ENCODE data around the gene SSRP1.
"Not testable (repeated sequence)": the region's sequence is repeated elsewhere in the genome, so short reads cannot be mapped to it uniquely, and the experiment has no call there.

Gene SSRP1, protein sequence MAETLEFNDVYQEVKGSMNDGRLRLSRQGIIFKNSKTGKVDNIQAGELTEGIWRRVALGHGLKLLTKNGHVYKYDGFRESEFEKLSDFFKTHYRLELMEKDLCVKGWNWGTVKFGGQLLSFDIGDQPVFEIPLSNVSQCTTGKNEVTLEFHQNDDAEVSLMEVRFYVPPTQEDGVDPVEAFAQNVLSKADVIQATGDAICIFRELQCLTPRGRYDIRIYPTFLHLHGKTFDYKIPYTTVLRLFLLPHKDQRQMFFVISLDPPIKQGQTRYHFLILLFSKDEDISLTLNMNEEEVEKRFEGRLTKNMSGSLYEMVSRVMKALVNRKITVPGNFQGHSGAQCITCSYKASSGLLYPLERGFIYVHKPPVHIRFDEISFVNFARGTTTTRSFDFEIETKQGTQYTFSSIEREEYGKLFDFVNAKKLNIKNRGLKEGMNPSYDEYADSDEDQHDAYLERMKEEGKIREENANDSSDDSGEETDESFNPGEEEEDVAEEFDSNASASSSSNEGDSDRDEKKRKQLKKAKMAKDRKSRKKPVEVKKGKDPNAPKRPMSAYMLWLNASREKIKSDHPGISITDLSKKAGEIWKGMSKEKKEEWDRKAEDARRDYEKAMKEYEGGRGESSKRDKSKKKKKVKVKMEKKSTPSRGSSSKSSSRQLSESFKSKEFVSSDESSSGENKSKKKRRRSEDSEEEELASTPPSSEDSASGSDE

DNA sequence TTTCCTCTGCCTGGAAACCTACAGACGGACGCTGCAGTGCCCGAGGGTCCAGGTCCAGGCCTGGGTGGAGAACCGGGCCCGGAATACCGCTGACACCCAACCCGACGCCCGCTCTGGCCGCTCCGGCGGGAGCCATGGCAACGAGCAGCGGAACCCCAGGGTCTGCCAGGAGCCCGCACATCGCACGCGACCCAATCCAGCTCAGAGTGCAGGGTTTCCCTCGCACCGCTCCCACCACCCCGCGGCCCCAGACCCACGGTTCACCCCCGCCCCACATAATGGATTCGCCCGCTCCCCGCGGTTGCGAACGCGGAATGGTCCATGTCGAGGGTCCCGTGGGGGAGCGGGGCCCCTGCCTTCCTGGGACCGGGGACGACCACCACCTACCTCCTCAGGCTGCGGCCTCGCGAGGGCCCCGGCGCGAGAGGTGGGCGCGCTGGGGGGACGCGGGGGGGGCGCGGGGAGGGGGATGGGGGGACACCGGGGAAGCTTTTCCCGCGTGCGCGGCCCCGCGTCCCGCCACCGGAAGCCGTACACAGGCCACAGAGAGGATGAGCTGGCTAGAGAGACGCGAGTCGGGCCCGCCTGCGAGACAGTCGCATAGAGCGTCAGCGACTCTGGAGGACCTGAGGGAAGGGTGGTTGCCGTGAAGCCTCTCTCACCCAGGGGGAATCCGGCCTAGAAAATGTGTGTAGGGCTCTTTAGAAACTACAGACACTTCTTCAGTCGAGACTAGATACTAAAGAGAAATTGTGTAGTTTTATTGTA lies at the start of gene SSRP1:
SSRP1 (minus strand) TSS at position 550 of the 768 bp plus-strand sequence. CDS start 771 bp downstream, outside the sequence.
- DNase-seq (ENCODE audit: low read depth) = peak; percentile 73

DNA sequence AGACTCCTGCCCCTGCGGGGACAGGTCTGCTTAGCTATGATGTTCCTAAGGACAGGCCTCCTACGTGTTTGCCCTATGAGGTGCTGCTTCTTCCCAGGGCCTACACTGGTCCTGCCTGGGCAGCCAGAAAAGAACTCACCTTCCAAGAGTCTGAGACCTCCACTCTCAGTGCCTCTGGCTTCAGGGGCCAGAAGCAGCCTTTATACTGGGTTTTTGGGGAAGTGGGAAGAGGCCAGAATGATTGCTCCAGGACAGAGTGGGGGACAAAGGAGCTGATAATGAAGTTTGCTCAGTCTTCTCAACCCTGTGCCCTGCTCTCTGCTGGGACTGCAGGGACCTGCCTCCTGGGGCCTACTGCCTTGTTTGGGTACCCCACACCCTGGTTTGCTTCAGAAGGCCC lies 45.3 kb upstream of the SSRP1 start, which contains the start of gene PRG3:
PRG3 (minus strand) TSS at position 176 of the 400 bp plus-strand sequence. CDS start 442 bp downstream, outside the sequence.
- no peak for DNase-seq (ENCODE audit: low read depth)

DNA sequence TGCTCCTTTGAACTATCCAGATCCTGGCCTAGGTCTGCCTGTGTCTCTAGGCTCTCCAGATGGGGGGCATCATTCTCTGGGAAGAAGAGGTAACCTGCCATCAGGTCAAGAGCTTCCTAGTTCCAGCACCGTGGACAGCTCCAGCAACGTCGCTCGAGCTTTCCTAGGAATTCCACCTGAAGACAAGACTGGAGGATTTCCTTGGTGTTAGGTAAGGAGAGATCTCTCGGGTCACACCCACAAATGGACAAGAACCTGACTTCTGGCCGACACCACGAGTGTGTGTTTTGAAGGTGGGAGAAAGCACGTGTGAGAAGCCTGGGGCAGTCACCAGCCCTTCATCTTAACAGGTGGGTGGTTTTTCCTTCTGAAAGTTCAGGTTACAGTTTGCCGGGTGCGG lies 44.0 kb upstream of the SSRP1 start:
- DNase-seq (ENCODE audit: low read depth) = no peak

DNA sequence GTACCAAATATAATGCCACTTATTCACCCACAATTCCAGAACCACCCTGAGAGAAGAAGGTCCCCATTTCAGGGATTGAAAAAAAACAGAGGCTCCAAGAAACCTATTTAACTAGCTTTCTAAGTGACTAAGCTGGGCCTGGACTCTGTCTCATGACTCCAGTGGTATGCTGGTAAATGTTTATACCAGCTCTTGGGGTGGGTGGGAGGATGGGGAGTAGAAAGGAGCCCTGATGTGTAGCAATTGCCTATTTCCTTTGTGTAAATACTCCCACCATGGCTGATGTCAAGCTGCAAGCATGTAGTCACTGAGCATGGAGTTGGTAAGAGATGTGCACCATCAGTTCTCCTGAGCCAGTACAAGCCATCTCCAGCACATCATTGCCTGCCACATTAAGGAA lies 42.5 kb upstream of the SSRP1 start:
- DNase-seq (ENCODE audit: low read depth) = no peak

DNA sequence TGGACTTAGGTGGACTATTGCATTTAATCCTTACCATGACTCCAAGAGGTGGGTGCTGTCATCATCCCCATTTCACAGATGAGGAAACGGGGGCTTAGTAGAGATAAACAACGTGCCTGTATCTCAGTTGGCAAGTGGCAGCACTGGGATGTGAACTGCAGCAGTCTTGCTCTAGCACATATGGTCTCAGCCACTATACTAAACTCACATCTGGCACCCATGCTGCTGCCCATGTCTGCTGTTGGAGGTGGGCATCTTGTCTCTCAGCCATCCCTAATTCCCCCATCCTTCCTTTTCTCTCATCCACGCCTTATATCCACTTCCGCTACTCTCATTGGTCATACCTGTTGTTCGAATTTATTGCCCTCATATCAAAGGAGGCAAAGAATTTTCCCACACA lies 41.4 kb upstream of the SSRP1 start:
- no peak for DNase-seq (ENCODE audit: low read depth)

DNA sequence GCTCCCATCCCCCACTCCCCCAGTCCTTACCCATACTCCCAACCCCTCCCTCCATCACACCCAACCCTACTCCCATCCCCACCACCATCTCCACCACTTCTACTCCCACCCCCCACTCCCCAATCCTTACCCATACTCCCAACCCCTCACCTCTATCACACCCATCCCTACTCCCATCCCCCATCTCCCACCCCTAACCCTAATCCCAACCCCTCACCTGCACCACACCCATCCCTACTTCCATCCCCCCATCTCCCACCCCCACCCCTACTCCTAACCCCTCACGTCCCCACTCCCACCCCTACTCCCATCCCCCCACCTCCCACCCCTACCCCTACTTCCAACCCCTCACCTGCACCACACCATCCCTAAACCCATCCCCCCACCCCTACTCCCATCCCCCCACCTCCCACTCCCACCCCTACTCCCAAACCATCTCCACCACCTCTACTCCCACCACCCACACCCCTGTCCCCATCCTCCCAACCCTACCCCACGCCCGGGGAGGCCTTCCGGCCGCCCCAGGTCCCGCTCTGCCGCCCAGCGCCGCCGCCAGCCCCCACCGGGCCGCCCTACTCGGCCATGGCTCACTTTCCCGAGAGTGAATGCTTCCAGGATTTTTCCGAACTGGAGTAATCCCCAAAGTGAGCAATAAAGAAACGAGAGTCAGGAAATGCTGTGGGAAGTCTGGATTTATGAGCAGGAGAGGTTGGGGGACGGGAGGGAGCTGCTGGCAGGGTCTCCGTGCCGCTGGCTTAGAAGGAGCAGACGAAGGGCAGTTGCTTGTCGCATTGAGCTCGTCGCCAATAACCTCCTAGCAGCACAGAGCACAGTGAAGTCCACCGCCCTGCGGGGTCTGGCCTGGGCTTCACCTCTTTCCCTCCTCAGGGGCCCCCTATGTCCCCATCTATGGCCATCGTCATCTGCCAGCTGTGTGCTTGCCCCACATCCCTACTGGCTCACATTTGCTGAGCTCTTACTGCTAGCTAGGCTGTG lies 40.7 kb upstream of the SSRP1 start:
- no peak for DNase-seq (ENCODE audit: low read depth)

DNA sequence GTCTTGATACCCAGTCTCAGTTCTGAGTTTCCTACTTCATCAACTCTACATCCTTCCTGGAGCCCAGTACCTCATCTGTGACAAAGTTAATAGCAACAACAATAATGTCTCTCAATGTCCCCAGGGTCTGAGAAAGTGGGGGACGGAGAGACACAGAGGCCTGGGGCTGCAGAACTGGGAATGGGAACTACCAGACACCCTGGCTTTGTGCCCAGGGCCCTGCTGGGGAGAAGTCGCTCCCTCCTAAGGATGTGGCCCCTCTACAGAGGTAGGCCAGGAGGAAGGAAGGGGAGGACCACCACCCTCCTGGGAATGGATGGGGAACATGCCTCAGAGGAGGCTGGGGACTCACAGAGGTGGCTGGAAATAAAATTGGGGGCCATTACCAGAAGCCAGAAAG lies 39.8 kb upstream of the SSRP1 start:
- no peak for DNase-seq (ENCODE audit: low read depth)

DNA sequence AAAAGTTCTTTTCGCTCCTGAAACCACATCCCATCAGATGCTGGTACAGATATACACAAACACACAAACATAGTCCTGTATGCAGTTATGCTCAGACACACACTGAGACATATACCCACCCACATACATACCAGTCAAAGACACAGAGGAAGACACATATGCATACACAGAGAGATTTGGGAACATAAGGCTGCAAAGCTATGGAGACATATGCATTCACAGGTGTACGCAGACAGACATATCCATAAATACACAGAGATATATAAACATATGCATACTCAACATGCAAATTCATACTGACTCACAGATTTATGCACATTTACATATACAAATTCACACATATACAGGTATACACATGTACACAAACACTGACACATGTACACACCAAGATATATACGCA lies 39.3 kb upstream of the SSRP1 start:
- DNase-seq (ENCODE audit: low read depth) = no peak

DNA sequence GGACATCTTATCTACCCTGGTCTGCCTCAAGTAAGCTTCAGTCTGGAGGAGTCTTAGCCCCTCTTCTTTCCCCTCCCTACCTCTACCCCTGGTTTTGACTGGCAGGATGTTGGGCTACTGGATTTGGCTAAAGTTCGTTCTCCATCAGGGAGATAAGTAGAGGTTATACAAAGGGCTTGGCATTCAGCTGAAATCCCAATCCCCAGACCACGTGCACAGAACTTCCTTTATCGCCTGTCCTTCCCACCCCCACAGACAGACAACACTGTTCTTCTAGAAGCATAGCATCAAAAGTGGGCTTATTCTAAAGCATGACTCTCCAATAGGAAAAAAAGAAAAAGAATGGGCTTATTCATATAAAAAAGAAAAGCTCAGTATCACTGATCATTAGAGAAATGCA lies 37.5 kb upstream of the SSRP1 start:
- DNase-seq (ENCODE audit: low read depth) = no peak

DNA sequence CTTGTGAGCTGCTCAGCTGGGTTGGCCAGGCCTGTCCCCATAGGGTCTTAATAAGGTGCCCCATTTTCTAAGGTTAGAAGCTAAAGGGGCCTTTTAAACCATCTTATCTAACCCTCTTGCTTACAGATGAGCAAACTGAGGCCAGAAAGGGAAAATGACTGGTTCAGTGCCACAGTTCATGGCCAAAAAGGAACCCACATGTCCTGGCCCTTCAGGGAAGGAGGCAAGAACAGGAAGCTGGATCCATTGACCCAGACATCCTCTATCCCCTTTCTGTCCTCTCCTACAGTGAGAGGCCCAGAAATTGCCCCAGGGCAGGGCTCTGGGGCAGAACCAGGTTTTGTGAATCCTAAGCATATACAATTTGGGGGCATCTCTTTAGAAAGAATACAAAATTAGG lies 35.2 kb upstream of the SSRP1 start:
- no peak for DNase-seq (ENCODE audit: low read depth)

DNA sequence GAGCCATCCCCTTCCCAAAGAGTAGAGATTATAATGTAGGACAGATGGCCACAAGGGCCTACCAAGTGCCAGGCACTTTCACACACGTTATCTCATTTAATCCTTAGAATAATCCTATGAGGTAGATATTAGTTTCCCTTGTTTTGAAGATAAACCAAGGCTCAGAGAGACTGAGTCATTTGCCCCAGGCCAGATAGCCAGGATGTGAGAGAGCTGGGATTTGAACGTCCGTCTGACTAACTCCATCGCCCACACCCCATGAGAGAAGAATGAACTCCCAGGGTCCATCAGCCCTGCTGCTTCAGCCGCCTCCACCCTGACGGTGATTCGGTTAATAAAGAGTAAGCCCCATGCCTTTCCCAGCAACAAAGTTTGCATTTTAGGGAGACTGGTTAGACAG lies 34.6 kb upstream of the SSRP1 start:
- DNase-seq (ENCODE audit: low read depth) = no peak

DNA sequence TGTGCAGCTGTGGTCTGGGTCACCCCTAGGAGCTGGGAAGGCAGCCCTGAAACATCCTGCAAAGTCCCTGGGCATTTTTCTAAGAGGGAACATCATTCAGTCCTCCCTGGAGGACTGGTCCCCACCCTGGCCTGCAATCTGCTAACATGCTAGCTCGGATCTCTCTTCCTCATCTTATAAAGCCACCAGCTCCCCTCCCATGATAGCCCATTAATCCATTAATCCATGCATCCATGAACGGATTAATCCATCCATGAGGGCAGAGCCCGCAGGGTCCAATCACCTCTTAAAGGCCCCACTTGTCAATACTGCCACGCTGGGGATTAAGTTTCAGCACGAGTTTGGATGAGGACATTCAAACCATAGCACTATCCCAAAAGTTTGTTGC lies 33.1 kb upstream of the SSRP1 start:
- DNase-seq (ENCODE audit: low read depth) = no peak

DNA sequence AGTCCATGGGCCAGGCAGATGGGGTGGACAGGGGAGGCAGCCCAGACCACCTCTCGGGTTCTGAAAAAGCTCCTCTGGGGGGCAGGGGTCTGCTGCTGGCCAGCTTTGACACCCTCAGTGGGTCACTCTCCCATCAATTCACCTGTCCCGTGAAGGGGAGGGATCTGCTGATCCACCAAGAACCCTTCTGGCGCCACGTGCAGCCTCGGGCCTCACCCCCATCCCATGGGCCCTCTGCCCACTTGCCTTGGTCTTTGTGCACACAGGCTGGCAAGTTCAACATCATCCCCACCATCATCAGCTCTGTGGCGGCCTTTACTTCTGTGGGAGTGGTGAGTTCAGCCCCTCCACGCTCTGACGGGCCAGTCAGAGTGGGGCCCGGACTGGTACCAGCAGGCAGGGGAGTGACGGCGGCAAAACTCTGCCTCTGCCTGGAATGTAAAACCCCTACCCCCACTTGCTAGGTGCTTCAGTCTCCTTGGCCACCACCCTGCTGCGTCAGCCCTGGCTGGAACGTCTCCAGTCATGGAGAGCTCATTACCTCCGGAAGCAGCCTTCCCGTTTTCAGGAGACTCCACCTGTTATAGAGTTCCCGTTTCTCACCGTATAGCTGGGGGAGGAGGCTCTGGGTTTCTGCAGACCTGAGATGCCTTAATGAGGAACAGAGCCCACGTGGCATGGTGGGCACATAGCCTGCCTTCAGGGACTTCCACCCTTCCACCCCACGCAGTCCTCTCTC lies 32.6 kb upstream of the SSRP1 start:
- DNase-seq (ENCODE audit: low read depth) = no peak

DNA sequence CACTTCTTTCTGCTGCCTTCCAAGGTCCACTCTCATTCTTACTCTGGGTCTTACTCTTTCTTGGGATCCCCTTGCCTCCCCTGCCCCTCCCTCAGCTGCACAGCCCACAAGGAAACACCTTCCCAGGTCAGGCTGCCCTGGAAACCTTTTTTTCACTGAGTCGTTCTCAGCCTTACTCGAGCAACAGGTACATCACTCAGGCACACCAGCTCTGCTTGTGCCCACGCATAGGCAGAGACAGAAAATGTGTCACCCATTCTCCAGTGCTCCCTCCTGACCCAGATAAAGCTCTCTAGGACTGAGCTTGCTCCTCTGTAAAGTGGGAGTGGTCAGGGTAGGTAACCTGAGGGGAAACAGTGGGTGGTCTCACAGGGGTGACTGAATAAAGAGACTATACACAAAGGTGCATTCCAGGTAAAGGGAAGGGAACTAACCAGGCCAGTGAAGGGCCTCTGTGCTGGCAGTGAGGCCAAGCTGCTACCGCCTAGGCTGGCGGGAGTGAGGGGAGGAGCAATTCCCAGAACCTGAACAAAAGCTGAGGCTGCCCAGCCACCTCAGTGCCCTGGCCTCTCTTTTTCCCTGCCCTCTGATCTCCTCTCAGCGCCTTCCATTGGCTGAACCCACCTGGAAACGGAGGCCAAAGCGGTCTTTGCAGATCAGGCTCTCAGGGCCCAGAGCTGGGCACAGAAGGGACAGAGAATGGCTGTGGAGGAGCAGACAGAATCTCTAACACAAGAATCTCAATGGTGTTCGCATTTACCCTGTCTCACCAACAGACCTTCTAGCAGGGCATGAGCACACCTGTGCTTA lies 29.4 kb upstream of the SSRP1 start:
- DNase-seq (ENCODE audit: low read depth) = no peak

DNA sequence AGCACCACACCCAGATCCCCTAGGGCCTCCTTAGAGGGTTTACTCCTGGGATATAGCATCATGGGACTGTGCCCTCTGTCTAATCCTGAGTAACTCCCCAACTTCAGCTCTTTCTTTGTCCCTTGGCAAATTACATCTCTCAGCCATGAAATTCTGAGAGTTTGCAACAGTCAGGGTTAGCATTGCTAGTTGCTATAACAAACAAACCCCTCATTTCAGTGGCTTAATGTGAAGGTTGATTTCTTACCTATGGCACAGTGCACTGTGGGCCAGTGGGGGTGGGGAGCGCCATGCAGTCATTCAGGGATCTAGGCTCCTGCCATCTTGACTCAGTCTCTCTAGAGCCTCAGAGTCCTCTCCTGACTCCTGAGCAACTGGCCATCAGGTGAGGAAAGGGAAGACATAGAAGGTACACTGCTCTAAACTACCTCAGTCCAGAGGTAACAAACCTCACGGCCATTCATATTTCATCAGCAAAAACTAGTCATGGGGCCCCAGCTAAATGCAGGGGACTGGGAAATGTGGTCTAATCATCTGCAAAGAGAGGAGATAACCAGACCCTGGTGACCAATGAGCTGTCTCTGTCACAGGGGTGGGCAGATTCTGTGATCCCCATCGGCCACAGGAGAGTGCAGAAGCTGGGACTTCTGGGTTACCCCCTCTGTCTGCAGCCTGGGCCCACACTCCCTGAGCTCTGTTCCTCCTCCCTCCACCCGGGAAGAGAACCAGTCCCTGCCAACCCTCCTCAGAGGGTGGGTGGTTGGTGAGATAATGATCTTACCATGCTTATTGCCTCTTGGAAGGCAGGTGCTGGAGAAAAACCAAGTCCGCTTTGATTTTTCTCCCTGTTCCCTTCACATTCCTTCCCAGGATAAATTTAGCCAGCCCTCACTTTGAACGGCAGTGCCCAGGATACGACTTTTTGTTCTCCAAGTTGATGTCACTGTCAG lies 27.7 kb upstream of the SSRP1 start:
- DNase-seq (ENCODE audit: low read depth) = no peak

DNA sequence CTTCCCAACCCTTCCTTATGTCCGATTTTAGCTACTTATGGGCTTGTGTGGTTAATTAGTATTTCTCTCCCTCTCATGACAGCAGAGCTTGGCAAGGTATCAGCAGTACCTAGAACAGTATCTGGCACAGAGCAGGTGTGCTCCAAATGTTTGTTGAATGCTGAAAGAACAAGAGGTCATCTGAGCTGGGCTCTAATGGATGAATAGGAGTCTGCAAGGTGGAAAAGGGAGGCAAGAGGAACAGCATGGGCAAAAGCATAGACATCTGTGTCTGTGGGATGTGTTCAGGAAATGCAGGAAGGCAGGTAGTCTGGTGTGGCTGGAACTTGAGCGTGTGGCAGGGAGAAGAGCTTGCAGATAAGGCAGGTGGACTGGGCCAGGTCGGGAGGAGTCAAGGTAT lies 26.2 kb upstream of the SSRP1 start:
- no peak for DNase-seq (ENCODE audit: low read depth)

DNA sequence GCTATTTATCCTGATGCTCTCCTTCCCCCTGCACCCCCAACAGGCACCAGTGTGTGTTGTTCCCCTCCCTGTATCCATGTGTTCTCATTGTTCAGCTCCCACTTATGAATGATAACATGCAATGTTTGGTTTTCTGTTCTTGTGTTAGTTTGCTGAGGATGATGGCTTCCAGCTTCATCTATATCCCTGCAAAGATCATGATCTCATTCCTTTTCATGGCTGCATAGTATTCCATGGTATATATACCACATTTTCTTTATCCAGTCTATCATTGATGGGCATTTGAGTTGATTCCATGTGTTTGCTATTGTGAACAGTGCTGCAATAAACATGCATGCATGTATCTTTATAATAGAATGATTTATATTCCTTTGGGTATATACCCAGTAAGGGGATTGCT lies 25.7 kb upstream of the SSRP1 start:
- not testable (repeated sequence) for DNase-seq (ENCODE audit: low read depth)

DNA sequence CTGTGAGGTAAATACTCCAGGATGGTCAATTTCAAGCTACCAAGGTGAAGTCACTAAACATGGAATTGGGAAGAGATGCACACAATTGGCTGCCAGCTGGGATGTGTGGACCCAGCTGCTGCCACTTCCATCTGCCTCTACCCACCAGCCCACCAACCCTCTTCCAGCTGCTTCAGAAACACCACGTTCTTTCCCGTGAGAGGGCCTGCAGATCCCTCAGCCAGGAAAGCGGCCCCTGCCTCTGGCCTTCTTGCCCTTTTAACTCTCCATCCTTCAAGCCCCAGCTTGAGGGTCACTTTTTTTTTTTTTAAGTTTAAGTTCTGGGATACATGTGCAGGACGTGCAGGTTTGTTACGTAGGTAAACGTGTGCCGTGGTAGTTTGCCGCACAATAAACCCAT lies 25.3 kb upstream of the SSRP1 start:
- no peak for DNase-seq (ENCODE audit: low read depth)
